ENCODE results near the gene PCDHGA10. TPM values are rescaled to one million over a fixed set of nuclear protein-coding genes. Genes with fewer than 3 reads are reported as not detected.
"Not testable (repeated sequence)": the region's sequence is repeated elsewhere in the genome, so short reads cannot be mapped to it uniquely, and the experiment has no call there.

PCDHGA10 gene
- total and polyA plus RNA-seq, 2 experiments from 2014 or later: 4.6 to 11.1 TPM

GRCh38 chr5:141427783-141428426 is 15.1 kb downstream of the PCDHGA10 start:
- no peak for TF ChIP-seq EZH2phosphoT487 (IDR thresholded peaks at IDR 0.05; ENCODE audit: insufficient read depth, low read depth)
- TF ChIP-seq EZH2 (IDR thresholded peaks at IDR 0.05; ENCODE audit: insufficient read depth, poor library complexity, severe bottlenecking): no peak
- 65 to 71% methylated on average over 52 to 53 of the region's 53 CpGs for WGBS, 2 experiments (ENCODE audit: low coverage in 1 of 2, low lambda C conversion rate in 2 of 2, missing lambda C conversion rate in 2 of 2)

GRCh38 chr5:141430332-141431113 is 17.7 kb downstream of the PCDHGA10 start, which contains the start of gene PCDHGA12:
PCDHGA12 (plus strand) TSS chr5:141430507; CDS start chr5:141430760, 253 bp downstream.
- Histone ChIP-seq H3K4me3 (peak within 1 kb of the TSS; percentile 61), H3K9me3 (ENCODE audit: low read depth) (no peaks in the 10 kb centered on the region), H3K27ac (peak within 1 kb of the TSS; percentile 57), H3F3A (ENCODE audit: insufficient read depth) (peaks cover 8% of the 10 kb centered on the region), H3K79me2 (ENCODE audit: insufficient read depth) (peaks cover 42% of the 10 kb centered on the region), H3K27me3 (replicated peaks; ENCODE audit: insufficient read depth) (no peaks in the 10 kb centered on the region), H3K4me1 (ENCODE audit: insufficient read depth) (peaks cover 13% of the 10 kb centered on the region), H4K20me1 (ENCODE audit: insufficient read depth) (no peaks in the 10 kb centered on the region), H3K36me3 (ENCODE audit: low read depth) (no peaks in the 10 kb centered on the region; the same call in 1 of the 2 replicates), H3K9ac (peak within 1 kb of the TSS; percentile 61), H3K4me2 (ENCODE audit: unreplicated experiment) (peak within 1 kb of the TSS; percentile 17), H3K9me2 (ENCODE audit: insufficient read depth) (no peaks in the 10 kb centered on the region), H2AFZ (peak within 1 kb of the TSS; percentile 59)
- in situ Hi-C loops (cut with MboI): no loop called here
- TF ChIP-seq EZH2 (IDR thresholded peaks at IDR 0.05; ENCODE audit: insufficient read depth, poor library complexity, severe bottlenecking): no peak
- no peak for TF ChIP-seq EZH2phosphoT487 (IDR thresholded peaks at IDR 0.05; ENCODE audit: insufficient read depth, low read depth)
- WGBS, 2 experiments (ENCODE audit: low coverage in 1 of 2, low lambda C conversion rate in 2 of 2, missing lambda C conversion rate in 2 of 2): 25 to 28% methylated on average over 33 of the region's 33 CpGs
- DNase-seq: peak; percentile 92

More at GRCh38 chr5:141427783-141428426, 15.1 kb downstream of the PCDHGA10 start:
- Histone ChIP-seq H3K9ac (no peak overlapping the region), H3K27ac (no peak overlapping the region), H3F3A (ENCODE audit: insufficient read depth) (no peaks in the 10 kb centered on the region), H3K9me3 (ENCODE audit: low read depth) (no peaks in the 10 kb centered on the region), H3K27me3 (replicated peaks; ENCODE audit: insufficient read depth) (no peaks in the 10 kb centered on the region), H3K36me3 (ENCODE audit: low read depth) (peaks cover 3% of the 10 kb centered on the region; the same call in 1 of the 2 replicates), H2AFZ (no peak overlapping the region), H4K20me1 (ENCODE audit: insufficient read depth) (no peaks in the 10 kb centered on the region), H3K4me1 (ENCODE audit: insufficient read depth) (peaks cover 6% of the 10 kb centered on the region; the same call in 1 of the 2 replicates), H3K4me2 (ENCODE audit: unreplicated experiment) (no peak overlapping the region), H3K9me2 (ENCODE audit: insufficient read depth) (no peaks in the 10 kb centered on the region), H3K79me2 (ENCODE audit: insufficient read depth) (peaks cover 54% of the 10 kb centered on the region), H3K4me3 (no peak overlapping the region)
- in situ Hi-C loops (cut with MboI): no loop called here
- no peak for DNase-seq

GRCh38 chr5:141431286-141431685 is 18.5 kb downstream of the PCDHGA10 start:
- no peaks in the 10 kb centered on the region; the same call in 1 of the 2 replicates for H3K36me3 ChIP-seq (ENCODE audit: low read depth)
- H3K4me3 ChIP-seq: peak overlapping the region; percentile 61
- H3K9ac ChIP-seq: peak overlapping the region; percentile 61
- no peaks in the 10 kb centered on the region for H4K20me1 ChIP-seq (ENCODE audit: insufficient read depth)
- no peak for TF ChIP-seq EZH2phosphoT487 (IDR thresholded peaks at IDR 0.05; ENCODE audit: insufficient read depth, low read depth)
- no peak for TF ChIP-seq EZH2 (IDR thresholded peaks at IDR 0.05; ENCODE audit: insufficient read depth, poor library complexity, severe bottlenecking)
- H3K27ac ChIP-seq: no peak overlapping the region
- H3K9me2 ChIP-seq (ENCODE audit: insufficient read depth): no peaks in the 10 kb centered on the region
- peaks cover 8% of the 10 kb centered on the region for H3F3A ChIP-seq (ENCODE audit: insufficient read depth)
- WGBS, 2 experiments (ENCODE audit: low coverage in 1 of 2, low lambda C conversion rate in 2 of 2, missing lambda C conversion rate in 2 of 2): 31 to 33% methylated on average over 37 of the region's 37 CpGs
- no peaks in the 10 kb centered on the region for H3K27me3 ChIP-seq (replicated peaks; ENCODE audit: insufficient read depth)
- peak; percentile 27 for DNase-seq
- H3K4me2 ChIP-seq (ENCODE audit: unreplicated experiment): peak overlapping the region; percentile 17
- H3K4me1 ChIP-seq (ENCODE audit: insufficient read depth): peaks cover 14% of the 10 kb centered on the region
- peak overlapping the region; percentile 59 for H2AFZ ChIP-seq
- peaks cover 41% of the 10 kb centered on the region for H3K79me2 ChIP-seq (ENCODE audit: insufficient read depth)
- no peaks in the 10 kb centered on the region for H3K9me3 ChIP-seq (ENCODE audit: low read depth)
- in situ Hi-C loops (cut with MboI): no loop called here

- H3K9me2 ChIP-seq (ENCODE audit: insufficient read depth); H3K9ac ChIP-seq; H3K27ac ChIP-seq; H3K27me3 ChIP-seq (replicated peaks; ENCODE audit: insufficient read depth); H4K20me1 ChIP-seq (ENCODE audit: insufficient read depth); H3K36me3 ChIP-seq (ENCODE audit: low read depth); H3K4me2 ChIP-seq (ENCODE audit: unreplicated experiment); H3K9me3 ChIP-seq (ENCODE audit: low read depth); H2AFZ ChIP-seq; H3K4me3 ChIP-seq; in situ Hi-C loops (cut with MboI); DNase-seq: not testable (repeated sequence)
- Histone ChIP-seq H3K79me2 (ENCODE audit: insufficient read depth) (peaks cover 47% of the 10 kb centered on the region), H3K4me1 (ENCODE audit: insufficient read depth) (peaks cover 24% of the 10 kb centered on the region), H3F3A (ENCODE audit: insufficient read depth) (peaks cover 13% of the 10 kb centered on the region)
- 64% methylated on average over 27 to 37 of the region's 38 CpGs for WGBS, 2 experiments (ENCODE audit: low coverage in 1 of 2, low lambda C conversion rate in 2 of 2, missing lambda C conversion rate in 2 of 2)
Observed at GRCh38 chr5:141432308-141432707, 19.5 kb downstream of the PCDHGA10 start.

GRCh38 chr5:141432726-141433125 is 19.9 kb downstream of the PCDHGA10 start:
- DNase-seq; H3K9me2 ChIP-seq (ENCODE audit: insufficient read depth); H3K27ac ChIP-seq; in situ Hi-C loops (cut with MboI); H3K4me3 ChIP-seq; H3K9ac ChIP-seq; H4K20me1 ChIP-seq (ENCODE audit: insufficient read depth); H3K9me3 ChIP-seq (ENCODE audit: low read depth); H3K27me3 ChIP-seq (replicated peaks; ENCODE audit: insufficient read depth); H3K4me2 ChIP-seq (ENCODE audit: unreplicated experiment); H2AFZ ChIP-seq; H3K36me3 ChIP-seq (ENCODE audit: low read depth): not testable (repeated sequence)
- Histone ChIP-seq H3K4me1 (ENCODE audit: insufficient read depth) (peaks cover 28% of the 10 kb centered on the region), H3F3A (ENCODE audit: insufficient read depth) (peaks cover 17% of the 10 kb centered on the region), H3K79me2 (ENCODE audit: insufficient read depth) (peaks cover 49% of the 10 kb centered on the region)
- 40 to 58% methylated on average over 22 to 29 of the region's 29 CpGs for whole genome bisulfite sequencing, 2 experiments (ENCODE audit: low coverage in 1 of 2, low lambda C conversion rate in 2 of 2, missing lambda C conversion rate in 2 of 2)
